EL (cell line): ENCODE results near the gene IZUMO1.
"Not testable (repeated sequence)": the region's sequence is repeated elsewhere in the genome, so short reads cannot be mapped to it uniquely, and the experiment has no call there.

Source experiments
- DNase-seq: peaks from one replicate; pipeline ENCODE4 v3.0.0-alpha.2; 2016

The IZUMO1 gene

GRCh38 chr19:48737360-48737998 is 9.2 kb downstream of the IZUMO1 start:
- DNase-seq, result no peak

- DNase-seq, result peak; percentile 61
Measured at GRCh38 chr19:48735031-48735615, 11.6 kb downstream of the IZUMO1 start.

DNA sequence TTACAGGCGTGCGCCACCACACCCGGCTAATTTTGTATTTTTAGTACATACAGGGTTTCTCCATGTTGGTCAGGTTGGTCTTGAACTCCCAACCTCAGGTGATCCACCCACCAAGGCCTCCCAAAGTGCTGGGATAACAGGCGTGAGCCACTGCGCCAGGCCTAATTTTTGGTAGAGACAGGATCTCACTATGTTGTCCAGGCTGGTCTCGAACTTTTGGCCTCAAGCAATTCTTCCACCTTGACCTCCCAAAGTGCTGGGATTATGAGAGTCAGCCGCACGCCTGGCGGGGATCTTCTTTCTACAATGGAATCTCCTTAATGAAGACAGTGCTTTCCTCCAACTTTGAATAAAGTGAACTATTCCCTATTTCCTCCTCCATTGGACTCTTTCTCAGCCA is 12.1 kb downstream of the IZUMO1 start:
- DNase-seq, result no peak

DNA sequence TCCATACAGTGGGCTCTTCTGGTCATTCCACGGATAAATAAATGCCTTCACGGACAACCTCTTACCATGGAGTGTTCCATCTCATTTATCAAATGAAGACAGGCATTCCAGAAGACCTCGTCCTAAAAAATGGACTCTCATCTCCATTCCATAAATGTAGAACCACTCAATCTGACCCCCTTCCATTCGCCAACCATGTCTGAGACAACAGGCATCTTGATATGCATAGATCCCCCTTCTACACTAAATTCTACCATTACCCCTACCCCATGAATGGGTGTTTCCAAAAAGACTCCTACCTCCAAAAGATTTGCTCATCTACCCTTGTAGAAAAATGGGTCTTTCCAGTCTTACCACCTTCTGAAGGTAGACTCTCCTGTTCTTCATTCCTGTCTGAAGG is 15.3 kb downstream of the IZUMO1 start:
- no peak for DNase-seq

DNA sequence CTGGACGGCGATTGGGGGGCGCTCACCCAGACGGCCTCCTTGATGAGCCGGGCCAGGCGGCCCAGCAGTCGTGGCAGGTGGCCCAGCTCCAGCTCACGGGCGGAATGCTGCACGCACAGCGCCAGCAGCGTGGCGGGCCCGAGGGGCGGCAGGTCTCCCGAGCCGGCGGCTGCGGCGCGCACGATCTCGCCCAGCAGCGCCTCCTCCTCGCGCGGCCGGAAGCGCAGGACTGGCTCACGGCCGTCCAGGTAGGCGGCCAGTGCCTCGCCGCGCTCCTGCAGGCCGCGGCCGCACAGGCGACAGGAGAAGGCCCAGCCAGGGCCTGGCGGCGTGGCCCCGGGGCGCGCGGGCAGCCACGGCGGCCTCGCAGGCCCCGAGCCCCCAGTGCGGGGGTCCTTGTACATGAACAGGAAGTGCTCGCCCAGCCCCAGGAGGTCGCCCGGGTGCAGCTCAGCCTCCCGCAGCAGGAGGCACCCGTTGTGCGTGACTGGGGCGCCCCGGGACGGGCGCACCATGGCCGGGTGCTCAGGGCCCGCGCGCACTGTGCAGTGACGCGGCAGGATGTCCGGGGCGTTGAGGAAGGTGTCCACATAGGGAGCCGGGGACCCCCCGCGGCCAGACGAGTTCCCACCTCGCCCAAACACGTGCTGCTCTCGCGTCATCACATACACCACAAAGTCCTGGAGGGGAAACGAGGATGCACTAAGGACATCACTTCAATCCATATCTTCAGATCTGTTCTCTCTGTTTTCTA is 17.6 kb downstream of the IZUMO1 start:
- no peak for DNase-seq

DNA sequence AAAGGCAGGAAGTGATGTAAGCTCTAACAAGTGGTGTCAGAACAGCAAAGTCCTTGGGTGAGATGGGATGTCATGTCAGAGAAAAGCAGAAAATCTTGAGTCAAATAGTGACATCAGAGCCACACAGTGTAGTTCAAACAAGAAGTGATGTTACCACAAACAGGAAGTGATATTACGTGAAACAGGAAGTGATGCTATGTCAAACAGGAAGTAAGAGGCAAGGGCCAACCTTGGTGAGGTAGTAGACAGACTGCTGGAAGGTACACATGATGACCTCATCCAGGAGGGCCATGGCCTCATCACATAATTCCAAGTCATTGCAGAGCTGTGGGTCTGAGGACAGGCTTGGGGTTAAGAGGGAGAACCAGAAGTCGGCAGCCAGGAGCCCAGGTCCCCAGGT is 20.2 kb downstream of the IZUMO1 start:
- DNase-seq, result no peak

GRCh38 chr19:48724796-48725753 is 21.6 kb downstream of the IZUMO1 start:
- DNase-seq, result peak; percentile 96

DNA sequence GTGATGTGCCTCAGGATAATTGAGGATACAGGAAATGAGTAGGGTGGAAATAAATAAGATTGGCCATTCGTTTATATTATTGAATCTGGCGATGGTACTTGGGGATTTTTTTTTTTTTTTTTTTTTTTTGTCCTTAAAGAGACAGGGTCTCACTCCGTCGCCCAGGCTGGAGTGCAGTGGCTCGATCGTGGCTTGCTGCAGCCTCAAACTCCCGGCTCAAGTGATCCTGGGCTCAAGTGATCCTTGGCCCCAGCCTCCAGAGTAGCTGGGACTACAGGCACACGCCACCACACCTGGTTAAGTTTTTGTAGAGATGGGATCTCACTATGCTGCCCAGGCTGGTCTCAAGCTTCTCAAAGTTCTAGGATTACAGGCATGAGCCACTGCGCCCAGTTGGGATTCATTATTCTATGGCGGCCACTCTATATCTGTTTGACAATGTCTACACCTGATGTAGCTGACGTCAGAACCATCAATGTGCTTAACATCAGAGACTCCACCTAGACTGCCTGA is 24.5 kb downstream of the IZUMO1 start:
- no peak for DNase-seq

GRCh38 chr19:48720613-48721296 is 26.0 kb downstream of the IZUMO1 start:
- peak; percentile 100 for DNase-seq

DNA sequence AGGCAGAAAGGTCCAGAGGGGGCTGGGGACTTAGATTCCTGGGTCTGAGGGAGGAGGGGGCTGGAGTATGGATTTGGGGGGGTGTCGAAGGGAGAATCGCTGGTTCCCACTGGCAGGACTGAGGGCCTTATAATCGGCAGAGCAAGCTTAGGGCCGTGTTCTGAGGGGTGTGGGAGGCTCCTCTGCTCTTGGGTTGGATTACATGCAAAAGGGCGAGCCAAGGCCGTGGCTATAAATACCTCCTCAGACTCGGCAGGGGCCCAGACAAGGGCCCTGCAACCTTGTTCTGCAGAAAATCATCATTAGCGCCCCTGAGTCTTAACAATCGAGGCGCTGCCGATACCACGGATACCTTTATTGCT is 26.5 kb downstream of the IZUMO1 start:
- no peak for DNase-seq

- DNase-seq, result no peak
Measured at GRCh38 chr19:48719263-48720171, 27.2 kb downstream of the IZUMO1 start, which contains the start of gene MAMSTR. Gene MAMSTR (minus strand): TSS chr19:48719725. CDS start chr19:48719031, 694 bp downstream.

DNA sequence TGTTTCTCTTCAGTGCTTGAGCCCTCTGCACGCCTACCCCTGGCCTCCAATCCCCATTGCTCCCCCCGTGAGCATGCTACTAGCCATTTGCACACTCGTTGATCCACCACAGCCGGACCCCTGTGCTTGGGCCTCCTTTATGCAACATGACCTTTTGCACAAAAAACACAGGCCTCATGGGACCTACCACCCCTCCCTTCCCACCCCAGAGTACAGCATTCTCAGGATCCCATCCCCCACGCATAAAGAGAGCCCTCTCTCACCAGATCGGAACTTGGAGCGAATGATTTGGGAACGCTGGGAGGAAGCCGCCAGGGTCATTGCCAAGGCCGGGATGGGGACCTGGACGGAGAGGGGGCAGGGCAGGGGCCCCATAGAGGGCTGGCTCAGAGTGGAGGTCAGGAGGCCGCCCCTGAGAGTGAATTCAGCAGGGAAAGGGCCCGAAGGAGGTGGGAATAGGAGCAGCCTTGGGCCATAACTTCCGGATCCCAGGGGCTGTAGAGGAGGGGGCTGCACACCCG is 27.9 kb downstream of the IZUMO1 start:
- DNase-seq, result no peak

- DNase-seq, result not testable (repeated sequence)
Measured at GRCh38 chr19:48718106-48718505, 28.6 kb downstream of the IZUMO1 start.

GRCh38 chr19:48716562-48717291 is 30.0 kb downstream of the IZUMO1 start:
- peak; percentile 79 for DNase-seq

DNA sequence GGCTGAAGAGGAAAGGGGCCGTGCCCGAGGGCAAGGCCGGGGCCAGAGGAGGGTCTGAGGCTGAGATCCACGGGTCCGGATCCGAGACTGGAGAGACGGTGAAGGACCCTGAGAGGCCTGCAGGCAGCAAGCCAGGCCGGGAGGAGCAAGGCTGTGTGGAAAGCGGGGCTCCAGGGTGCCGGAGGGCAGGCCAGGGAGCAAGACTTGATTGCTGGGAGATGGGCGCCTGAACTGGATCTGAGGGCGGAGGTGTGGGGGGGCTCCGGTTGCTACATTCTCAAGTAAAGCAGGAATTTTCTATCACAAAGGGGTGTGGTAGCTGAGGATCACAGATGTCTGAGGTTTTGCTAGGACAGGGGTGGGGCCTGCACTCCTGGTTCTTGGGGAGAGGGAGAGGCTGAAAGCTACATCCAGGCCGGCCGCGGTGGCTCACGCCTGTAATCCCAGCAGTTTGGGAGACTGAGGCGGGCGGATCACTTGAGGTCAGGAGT is 31.0 kb downstream of the IZUMO1 start:
- DNase-seq, result peak; percentile 40

- DNase-seq, result no peak
Measured at GRCh38 chr19:48714759-48715675, 31.7 kb downstream of the IZUMO1 start.

DNA sequence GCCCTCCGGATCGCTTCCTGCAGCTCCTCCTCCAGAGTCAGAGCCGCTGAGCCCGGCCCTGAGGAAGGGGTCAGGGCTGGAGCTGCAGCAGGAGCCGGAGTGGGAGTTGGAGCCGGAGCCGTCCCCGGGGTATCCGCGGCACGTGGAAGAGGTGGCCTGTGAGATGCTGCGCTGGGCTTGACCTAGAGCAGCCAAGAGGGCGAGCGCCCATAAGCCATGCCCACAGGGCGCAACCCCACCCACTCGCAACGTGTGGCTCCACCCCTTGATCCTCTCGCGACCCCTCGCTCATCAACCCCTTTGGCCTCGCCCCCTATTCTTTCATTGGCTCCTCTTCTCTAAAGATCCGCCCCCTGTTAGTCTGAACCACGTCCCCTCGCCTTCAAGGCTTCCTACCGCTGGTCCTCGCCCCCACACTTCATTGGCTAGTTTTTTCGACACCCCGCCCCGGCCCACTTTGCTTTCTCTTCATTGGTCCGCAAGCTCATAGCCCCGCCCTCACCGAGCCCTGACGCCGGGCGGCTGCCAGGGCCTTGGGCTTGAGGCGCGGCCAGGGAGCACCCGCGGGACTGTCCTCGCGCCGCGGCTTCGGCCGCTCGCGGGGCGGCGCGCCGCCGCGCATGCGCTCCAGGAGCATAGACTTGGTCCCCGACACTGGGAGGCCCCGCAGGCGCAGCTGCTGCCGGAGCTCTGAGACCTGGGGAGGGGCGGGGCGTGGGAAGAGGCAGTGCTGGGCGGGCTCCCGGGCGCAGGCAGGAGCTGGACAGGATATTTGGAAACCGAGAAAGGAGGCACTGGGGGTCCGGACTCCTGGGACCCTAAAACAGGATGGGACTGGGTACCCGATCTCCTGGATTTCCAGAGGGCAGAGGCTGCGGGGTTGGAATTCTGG is 32.6 kb downstream of the IZUMO1 start:
- DNase-seq, result peak; percentile 100
